ENCODE measurements around the gene FAM124B. TPM values are rescaled to one million over a fixed set of nuclear protein-coding genes. Genes with fewer than 3 reads are reported as not detected.

FAM124B gene
- total and polyA plus RNA-seq, 2 of the 8 experiments (the other 6 are each of a cell fraction or from before 2014, with no cell fraction given) = 2.1 to 2.6 TPM

DNA sequence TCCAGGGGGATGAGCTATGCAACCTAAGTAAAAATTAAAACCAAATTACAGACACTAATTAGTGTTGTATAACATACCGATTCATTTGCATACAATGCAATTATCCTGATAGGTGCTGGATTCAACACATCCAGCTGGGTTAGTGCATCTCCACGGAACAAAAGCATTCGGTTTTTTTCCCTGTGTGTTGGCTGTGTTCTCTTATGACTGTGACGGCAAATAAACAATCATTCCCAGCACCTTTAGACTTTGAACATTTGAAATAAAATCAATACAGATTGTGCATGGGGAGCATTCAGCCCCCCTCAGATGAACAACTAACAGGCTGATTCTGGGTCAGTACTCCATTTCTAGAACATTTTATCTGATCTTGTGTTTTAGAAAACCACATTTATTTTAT is 22.7 kb downstream of the FAM124B start (continued):
- TF ChIP-seq TEAD4 (IDR thresholded peaks at IDR 0.05; ENCODE audit: low read depth, low read length) (no peak), RFX5 (IDR thresholded peaks at IDR 0.05; ENCODE audit: borderline replicate concordance, low read depth, low read length) (no peak)

Data from H1 (cell line).